ENCODE data around the gene OLIG1. TPM values are rescaled to one million over a fixed set of nuclear protein-coding genes. Genes with fewer than 3 reads are reported as not detected.

Gene OLIG1
- total RNA-seq, 4 donors from 2014 or later = not detected

DNA sequence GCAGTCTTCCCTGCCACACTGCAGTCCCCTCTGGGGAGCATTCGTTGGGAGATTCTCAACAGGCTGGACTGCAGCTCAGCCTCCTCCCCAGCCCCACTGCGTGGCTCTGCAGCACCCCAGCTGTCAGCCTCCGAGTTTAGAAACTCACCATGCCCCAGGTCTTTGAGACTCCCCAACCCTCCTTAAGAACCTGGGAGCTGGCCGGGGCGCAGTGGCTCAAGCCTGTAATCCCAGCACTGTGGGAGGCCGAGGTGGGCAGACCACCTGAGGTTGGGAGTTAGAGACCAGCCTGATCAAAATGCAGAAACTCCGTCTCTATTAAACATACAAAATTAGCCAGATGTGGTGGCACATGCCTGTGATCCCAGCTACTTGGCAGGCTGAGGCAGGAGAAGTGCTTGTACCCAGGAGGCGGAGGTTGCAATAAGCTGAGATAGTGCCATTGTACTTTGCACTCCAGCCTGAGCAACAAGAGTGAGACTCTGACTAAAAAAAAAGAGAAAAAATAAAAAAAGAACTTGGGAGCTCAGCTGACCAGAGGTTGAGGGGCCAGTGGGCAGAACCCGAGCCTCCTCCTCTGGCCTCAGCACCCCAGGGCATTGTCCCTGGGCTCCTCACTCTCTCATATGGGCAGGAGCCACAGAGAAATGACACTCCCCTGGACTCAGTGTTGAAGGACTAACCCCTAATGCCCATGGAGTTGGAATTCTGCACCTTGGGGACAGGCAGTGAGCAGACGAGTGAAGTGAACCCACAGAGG lies 38.6 kb upstream of the OLIG1 start:
- peaks cover 0 to 97% of the 10 kb centered on the region in 2 donors for H3K27me3 ChIP-seq
- no peak for DNase-seq (ENCODE audit: low spot score in 2 of 2)

DNA sequence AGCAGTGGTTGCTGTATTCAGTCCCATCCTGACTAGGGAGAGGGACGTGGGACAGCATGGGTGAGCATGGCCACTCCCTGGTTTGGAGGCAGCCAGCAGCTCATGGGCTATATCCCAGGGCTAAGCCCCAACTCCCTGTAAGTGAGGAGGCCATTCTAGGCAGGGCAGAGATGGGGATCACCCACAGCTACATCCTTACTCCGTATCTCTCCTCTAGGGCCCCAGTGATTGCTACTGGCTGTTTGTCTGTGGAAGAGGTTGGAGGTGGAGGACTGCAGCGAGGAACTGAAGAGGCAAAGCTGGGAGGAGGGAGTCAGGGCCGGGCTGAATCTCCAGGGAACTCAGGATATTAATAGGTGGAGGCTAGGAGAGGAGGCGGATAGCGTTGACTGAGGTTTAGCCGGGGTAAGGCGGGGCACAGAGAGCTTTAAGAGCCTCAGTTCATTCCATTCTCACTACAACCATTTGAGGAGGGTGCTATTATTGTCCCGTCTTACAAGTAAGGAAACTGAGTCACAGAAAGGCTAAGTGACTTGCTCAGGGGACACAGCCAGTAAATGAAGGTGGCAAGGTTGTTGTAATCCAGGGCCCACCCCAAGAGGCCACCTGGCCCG lies 37.4 kb upstream of the OLIG1 start:
- Histone ChIP-seq H3K9me3 (no peaks in the 10 kb centered on the region), H3K36me3 (no peaks in the 10 kb centered on the region), H3K4me3 (no peak overlapping the region), H3K27me3 (peaks cover 0 to 90% of the 10 kb centered on the region in 2 donors), H3K4me1 (peaks cover 0 to 35% (median 5%) of the 10 kb centered on the region in 4 donors), H3K27ac (no peak overlapping the region)
- 30 to 44% methylated on average over 9 to 10 of the region's 10 CpGs for WGBS, 2 donors
- no peak for DNase-seq (ENCODE audit: low spot score in 2 of 2)
- TF ChIP-seq POLR2A (IDR thresholded peaks at IDR 0.05) (no peak), EP300 (IDR thresholded peaks at IDR 0.05) (no peak)
- TF ChIP-seq, protein P1, sequence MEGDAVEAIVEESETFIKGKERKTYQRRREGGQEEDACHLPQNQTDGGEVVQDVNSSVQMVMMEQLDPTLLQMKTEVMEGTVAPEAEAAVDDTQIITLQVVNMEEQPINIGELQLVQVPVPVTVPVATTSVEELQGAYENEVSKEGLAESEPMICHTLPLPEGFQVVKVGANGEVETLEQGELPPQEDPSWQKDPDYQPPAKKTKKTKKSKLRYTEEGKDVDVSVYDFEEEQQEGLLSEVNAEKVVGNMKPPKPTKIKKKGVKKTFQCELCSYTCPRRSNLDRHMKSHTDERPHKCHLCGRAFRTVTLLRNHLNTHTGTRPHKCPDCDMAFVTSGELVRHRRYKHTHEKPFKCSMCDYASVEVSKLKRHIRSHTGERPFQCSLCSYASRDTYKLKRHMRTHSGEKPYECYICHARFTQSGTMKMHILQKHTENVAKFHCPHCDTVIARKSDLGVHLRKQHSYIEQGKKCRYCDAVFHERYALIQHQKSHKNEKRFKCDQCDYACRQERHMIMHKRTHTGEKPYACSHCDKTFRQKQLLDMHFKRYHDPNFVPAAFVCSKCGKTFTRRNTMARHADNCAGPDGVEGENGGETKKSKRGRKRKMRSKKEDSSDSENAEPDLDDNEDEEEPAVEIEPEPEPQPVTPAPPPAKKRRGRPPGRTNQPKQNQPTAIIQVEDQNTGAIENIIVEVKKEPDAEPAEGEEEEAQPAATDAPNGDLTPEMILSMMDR (IDR thresholded peaks at IDR 0.05) = no peak

More for the DNA sequence above, 38.6 kb upstream of the OLIG1 start:
- TF ChIP-seq, protein P1 (IDR thresholded peaks at IDR 0.05) = no peak
- TF ChIP-seq POLR2A (IDR thresholded peaks at IDR 0.05) = no peak
- TF ChIP-seq EP300 (IDR thresholded peaks at IDR 0.05) = no peak
- WGBS, 2 donors = 44 to 56% methylated on average over 8 to 9 of the region's 10 CpGs
- Histone ChIP-seq H3K4me1 (peaks cover 0 to 47% (median 8%) of the 10 kb centered on the region in 4 donors), H3K36me3 (no peaks in the 10 kb centered on the region), H3K4me3 (no peak overlapping the region), H3K27ac (no peak overlapping the region), H3K9me3 (no peaks in the 10 kb centered on the region)

DNA sequence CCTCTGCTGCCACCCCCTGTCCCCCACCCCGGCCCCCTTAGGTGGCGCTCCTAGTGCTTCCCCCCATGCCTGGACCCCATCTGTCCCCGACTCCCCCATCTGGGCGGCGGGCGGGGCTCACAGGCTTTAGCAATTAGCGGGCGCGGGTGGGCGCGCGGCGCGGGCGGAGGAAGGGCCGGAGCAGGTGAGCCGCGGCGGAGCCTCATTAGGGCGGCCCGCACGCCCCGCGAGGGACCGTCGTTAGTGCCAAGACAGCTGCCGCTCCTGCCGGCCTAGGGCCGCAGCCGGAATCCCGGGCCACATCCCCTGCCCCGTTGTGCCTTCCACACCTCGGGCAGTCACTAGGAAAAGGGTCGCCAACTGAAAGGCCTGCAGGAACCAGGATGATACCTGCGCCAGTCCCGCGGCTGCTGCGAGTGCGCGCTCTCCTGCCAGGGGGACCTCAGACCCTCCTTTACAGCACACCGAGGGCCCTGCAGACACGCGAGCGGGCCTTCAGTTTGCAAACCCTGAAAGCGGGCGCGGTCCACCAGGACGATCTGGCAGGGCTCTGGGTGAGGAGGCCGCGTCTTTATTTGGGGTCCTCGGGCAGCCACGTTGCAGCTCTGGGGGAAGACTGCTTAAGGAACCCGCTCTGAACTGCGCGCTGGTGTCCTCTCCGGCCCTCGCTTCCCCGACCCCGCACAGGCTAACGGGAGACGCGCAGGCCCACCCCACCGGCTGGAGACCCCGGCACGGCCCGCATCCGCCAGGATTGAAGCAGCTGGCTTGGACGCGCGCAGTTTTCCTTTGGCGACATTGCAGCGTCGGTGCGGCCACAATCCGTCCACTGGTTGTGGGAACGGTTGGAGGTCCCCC lies 36.6 kb upstream of the OLIG1 start:
- Histone ChIP-seq H3K4me3 (no peak overlapping the region), H3K36me3 (no peaks in the 10 kb centered on the region), H3K27ac (no peak overlapping the region), H3K27me3 (peaks cover 0 to 82% of the 10 kb centered on the region in 2 donors), H3K4me1 (peaks cover 0 to 27% (median 5%) of the 10 kb centered on the region in 4 donors), H3K9me3 (no peaks in the 10 kb centered on the region)
- no peak for TF ChIP-seq EP300 (IDR thresholded peaks at IDR 0.05)
- TF ChIP-seq POLR2A (IDR thresholded peaks at IDR 0.05) = no peak
- TF ChIP-seq, protein P1 (IDR thresholded peaks at IDR 0.05) = no peak
- WGBS, 2 donors = 6 to 14% methylated on average over 48 to 55 of the region's 76 CpGs
- DNase-seq (ENCODE audit: low spot score in 2 of 2) = no peak

DNA sequence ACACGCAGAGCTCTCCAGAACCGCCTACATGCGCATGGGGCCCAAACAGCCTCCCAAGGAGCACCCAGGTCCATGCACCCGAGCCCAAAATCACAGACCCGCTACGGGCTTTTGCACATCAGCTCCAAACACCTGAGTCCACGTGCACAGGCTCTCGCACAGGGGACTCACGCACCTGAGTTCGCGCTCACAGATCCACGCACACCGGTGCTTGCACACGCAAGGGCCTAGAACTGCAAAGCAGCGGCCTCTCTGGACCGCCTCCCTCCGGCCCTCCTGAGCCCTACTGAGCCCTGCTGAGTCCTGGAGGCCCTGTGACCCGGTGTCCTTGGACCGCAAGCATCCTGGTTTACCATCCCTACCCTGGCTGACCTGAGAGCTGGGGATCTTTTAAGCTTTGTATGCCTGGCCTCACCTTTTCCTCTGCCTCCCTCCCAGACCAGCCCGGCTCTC lies 36.0 kb upstream of the OLIG1 start:
- H3K4me1 ChIP-seq = peaks cover 0 to 20% (median 2%) of the 10 kb centered on the region in 4 donors
- no peaks in the 10 kb centered on the region for H3K36me3 ChIP-seq
- peaks cover 0 to 80% of the 10 kb centered on the region in 2 donors for H3K27me3 ChIP-seq
- WGBS, 2 donors = 50 to 57% methylated on average over 10 to 18 of the region's 20 CpGs
- TF ChIP-seq EP300 (IDR thresholded peaks at IDR 0.05) (no peak), POLR2A (IDR thresholded peaks at IDR 0.05) (no peak)
- TF ChIP-seq, protein P1 (IDR thresholded peaks at IDR 0.05) = no peak
- DNase-seq (ENCODE audit: low spot score in 2 of 2) = no peak
- no peak overlapping the region for H3K4me3 ChIP-seq
- H3K9me3 ChIP-seq = no peaks in the 10 kb centered on the region
- no peak overlapping the region for H3K27ac ChIP-seq

Data from tibial nerve (tissue), 4 donors.